ENCODE results near the gene ZNF853.

Gene ZNF853

GRCh38 chr7:6647080-6647479, 31.7 kb downstream of the ZNF853 start:
- Histone ChIP-seq H3K27me3 (ENCODE audit: insufficient read depth, poor library complexity, severe bottlenecking) (no peaks in the 10 kb centered on the region), H3K27ac (replicated peaks) (no peak overlapping the region), H3K4me3 (replicated peaks; ENCODE audit: insufficient read depth, low read length) (no peak overlapping the region)
- DNase-seq (ENCODE audit: low read depth in 1 of 2, low spot score in 1 of 2) = no peak
- TF ChIP-seq POLR2AphosphoS5 (IDR thresholded peaks at IDR 0.05; ENCODE audit: low read depth) = no peak
- TF ChIP-seq GABPA (IDR thresholded peaks at IDR 0.05; ENCODE audit: low read depth) = no peak
- TF ChIP-seq SPI1 (IDR thresholded peaks at IDR 0.05; ENCODE audit: borderline replicate concordance, low read depth) = no peak
- TF ChIP-seq REST (IDR thresholded peaks at IDR 0.05; ENCODE audit: insufficient replicate concordance, low read depth) = no peak
- no peak for TF ChIP-seq CTCF (IDR thresholded peaks at IDR 0.05; ENCODE audit: insufficient read depth, low read length)

- no peak for DNase-seq (ENCODE audit: low read depth in 1 of 2, low spot score in 1 of 2)
Measured at GRCh38 chr7:6647541-6647940, 32.1 kb downstream of the ZNF853 start.

More at GRCh38 chr7:6647541-6647940, 32.1 kb downstream of the ZNF853 start:
- Histone ChIP-seq H3K27me3 (ENCODE audit: insufficient read depth, poor library complexity, severe bottlenecking) (no peaks in the 10 kb centered on the region), H3K4me3 (replicated peaks; ENCODE audit: insufficient read depth, low read length) (no peak overlapping the region), H3K27ac (replicated peaks) (no peak overlapping the region)
- no peak for TF ChIP-seq CTCF (IDR thresholded peaks at IDR 0.05; ENCODE audit: insufficient read depth, low read length)
- no peak for TF ChIP-seq POLR2AphosphoS5 (IDR thresholded peaks at IDR 0.05; ENCODE audit: low read depth)
- TF ChIP-seq REST (IDR thresholded peaks at IDR 0.05; ENCODE audit: insufficient replicate concordance, low read depth) = no peak
- TF ChIP-seq SPI1 (IDR thresholded peaks at IDR 0.05; ENCODE audit: borderline replicate concordance, low read depth) = no peak
- no peak for TF ChIP-seq GABPA (IDR thresholded peaks at IDR 0.05; ENCODE audit: low read depth)
